ENCODE results near the gene MYOF.
"Not testable (repeated sequence)": the region's sequence is repeated elsewhere in the genome, so short reads cannot be mapped to it uniquely, and the experiment has no call there.

Gene MYOF

GRCh38 chr10:93386631-93387369 is 95.3 kb downstream of the MYOF start:
- DNase-seq (ENCODE audit: low read depth in 2 of 2): no peak

DNA sequence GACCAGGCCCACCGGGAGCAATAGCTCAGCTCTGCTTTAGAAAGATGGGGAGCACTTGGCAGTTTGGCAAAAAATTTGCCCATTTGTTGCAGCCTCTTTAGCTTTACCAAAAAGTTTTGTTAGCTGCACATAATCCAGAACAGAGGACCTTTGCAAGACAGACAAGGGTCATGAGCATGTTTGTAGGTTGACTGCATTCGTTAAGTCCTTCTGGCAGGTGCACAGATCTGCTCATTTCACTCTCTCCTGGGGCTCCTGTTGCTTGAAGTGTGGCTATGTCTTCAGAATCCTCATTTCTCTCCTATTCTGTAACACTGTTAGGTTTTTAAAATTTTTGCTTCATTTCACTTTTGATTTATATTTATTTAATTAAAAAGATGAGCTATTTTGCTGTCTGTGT is 96.8 kb downstream of the MYOF start:
- DNase-seq (ENCODE audit: low read depth in 2 of 2): no peak

- no peak for DNase-seq (ENCODE audit: low read depth in 2 of 2)
These were observed 98.1 kb downstream of the MYOF start for GRCh38 chr10:93384006-93384405.

DNA sequence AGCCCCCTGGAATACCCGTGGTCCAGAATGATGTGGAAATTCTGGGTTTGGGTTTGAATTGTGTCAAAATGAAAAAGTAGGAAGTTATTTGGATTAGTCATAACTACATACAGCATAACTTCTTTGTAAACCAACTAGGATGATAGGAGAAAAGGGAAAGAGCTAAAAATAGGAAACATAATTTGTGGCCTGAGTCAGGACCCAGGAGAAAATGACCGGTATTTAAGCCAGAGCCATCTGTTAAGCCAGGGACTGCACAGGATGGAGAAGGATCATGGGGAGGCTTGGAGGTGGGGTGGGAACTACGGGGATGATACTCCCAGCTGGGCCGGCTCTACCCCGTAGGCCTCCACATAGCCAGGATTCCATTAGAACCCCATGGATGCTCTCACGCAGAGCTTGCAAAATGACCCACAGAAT is 98.6 kb downstream of the MYOF start:
- peak; percentile 80 to 82 for DNase-seq (ENCODE audit: low read depth in 2 of 2)

DNA sequence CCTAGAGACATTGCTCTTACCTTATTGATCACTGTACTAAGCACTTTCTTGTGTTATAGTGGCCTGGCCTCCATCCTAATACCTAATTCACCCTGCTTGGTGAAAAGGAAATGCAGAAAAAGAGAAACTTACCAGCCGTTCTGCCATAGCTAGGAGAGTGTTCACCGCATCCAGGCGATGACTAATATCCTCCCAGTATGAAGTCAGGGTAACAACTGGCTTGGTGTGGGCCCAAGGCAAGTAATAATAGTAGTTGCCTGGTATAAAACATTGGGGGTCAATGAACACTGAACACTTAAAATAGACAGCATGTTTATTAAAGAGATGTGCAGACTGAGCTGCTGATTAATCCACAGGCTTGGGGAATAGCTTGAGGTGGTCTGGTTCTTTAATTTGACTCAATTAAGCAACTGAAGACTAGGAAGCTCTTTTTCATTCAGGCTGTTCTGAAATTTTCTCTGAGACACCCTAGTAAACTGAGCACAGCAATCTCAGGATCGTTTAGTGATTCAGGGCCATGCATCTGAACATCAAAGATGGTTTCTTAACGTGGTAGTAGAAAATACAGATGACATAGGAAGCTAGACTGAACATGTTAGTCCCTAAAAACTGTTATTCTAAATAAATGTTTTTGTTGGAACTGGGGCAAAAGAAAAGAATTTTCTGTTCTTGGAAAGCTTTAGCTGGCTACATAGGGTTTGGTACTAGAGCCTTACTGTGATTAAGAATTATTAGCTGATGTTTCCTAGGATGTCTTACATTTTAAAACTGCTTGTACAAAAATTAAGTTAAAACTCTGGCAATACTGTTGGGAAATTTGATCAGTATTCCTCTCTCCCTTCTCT is 102.2 kb downstream of the MYOF start:
- DNase-seq (ENCODE audit: low read depth in 2 of 2): no peak

DNA sequence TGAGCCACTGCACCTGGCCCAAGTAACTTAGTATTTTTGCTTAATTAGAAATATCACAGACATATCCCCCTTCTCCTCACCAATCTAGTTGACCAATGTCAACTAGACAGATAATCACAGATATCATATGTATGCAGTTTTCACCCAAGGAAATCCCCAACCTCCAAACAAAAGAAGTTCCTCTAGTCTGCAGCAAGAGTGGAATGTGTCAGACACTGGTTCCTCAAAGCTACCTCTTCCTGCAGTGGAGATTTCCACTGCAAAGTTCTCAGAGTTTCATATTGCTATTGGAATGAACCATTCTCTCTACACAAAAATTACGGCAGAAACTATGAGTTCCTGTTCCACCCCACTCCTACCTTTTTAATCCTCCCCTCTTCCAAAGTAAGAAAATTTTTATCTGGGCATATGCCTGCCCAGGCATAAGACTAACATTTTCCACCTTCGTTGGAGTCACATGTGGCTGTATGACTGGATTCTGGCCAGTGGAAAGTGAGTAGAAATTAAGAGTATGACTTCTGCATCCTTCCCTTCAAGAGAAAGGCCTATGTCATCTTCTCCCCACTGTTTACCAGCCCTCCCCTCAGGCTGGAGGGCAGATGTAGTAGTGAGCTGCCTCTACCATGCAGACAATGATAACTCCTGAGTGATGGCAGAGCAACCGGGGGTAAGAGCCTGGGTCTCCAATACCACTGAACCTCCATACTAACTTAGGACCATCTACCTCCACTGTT is 103.0 kb downstream of the MYOF start:
- DNase-seq (ENCODE audit: low read depth in 2 of 2): no peak

DNA sequence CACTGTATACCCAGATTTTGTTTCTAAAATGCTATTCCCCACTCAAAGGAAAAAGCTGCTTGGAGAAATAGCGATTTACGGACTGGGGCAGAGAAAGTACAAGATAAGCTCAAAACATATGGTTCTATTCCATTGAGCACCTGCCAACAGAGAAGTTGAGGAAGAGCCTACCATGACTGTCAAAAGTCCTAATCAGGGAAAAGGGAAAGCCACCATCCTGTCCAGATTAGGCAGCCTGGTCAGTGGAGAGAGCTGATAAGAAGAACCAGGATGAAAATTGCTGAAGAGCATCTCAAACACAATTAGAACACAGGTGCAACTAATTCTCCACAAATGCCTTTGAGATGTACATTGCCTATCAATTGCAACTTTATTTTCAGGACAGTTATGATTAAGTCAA is 104.1 kb downstream of the MYOF start:
- no peak for DNase-seq (ENCODE audit: low read depth in 2 of 2)

- peak; percentile 61 to 63 for DNase-seq (ENCODE audit: low read depth in 2 of 2)
These were observed 105.5 kb downstream of the MYOF start for GRCh38 chr10:93376372-93377293.

DNA sequence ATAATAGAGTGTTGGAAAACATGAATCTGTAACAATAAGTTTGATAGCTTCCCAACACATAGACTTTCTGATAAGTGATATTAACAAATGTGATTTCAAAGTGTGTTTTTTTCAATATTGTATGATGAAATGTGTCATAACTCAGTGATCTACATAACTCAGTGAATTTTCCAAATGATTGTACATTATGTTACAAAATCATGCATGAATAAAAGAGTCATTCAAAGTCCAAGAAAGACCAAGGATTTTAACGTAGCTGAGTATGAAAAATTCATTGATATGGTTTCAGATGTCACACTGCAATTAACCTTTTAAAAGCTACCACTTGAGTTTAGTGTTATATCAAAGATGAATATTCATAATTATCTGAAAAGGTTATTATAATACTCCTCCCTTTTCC is 111.2 kb downstream of the MYOF start:
- DNase-seq (ENCODE audit: low read depth in 2 of 2): no peak

DNA sequence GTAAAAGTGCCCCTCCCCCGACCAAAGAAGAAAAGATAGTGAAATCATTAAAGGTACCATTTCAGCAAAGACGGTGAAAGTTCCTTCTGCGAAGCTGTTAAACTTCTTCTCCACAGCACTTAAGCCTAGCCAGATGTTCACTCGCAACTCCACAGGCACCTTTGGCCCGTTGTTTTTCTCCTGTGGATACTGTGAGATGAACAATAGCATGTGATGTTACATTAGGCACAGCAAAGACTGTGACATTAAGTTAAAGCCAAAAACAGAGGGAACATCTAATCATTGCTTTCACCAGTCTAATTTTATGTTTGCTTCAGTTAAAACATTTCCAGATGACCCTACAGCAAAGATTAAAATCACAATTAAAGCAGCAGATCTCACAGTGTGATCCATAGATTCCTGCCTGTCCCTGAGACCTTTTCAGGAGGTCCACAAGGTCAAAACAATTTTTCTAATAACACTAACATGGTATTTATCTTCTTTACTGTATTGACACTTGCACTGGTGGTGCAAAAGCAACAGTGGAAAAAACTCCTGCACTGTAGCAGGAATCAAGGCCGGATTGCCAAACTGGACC is 112.5 kb downstream of the MYOF start:
- no peak for DNase-seq (ENCODE audit: low read depth in 2 of 2)

GRCh38 chr10:93368210-93368609 is 113.9 kb downstream of the MYOF start:
- DNase-seq (ENCODE audit: low read depth in 2 of 2): no peak

DNA sequence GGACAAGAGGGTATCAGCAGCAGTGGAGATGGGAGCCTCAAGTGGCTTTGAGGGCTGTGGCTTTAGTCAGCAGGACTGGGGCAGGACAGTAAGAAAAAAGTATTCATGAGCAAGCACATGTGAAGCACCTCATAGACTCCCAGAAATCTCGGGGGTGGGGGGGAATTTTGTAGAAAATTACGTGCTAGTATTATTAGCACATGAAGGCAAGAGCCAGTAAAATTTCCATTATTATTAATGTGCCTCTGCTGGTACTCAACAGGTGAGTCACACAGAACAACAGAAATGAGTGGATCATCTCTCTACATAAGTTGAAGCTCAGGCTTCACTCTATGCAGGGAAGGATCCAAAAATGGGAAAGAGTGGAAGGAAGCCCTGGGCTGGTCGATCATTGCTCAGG is 114.5 kb downstream of the MYOF start:
- DNase-seq (ENCODE audit: low read depth in 2 of 2): no peak

DNA sequence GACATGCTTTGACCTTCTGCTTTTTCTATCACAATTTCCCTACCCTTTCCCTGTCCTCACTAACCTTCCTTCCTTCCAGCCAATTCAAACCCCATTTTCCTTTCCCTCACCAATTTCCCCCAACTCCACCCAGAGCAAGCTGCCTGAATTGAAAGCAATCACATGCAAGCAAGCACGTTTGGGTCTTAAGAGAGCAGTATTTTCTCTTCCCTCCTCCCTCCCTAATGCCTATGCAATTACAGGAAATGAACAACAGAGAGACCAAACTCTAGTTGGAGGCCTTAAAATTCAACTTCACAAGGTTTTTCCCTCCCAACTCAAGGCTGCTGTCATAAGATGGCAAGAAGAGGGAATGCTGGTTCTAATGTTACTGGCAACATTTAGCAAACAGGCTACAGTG is 117.2 kb downstream of the MYOF start:
- DNase-seq (ENCODE audit: low read depth in 2 of 2): no peak

DNA sequence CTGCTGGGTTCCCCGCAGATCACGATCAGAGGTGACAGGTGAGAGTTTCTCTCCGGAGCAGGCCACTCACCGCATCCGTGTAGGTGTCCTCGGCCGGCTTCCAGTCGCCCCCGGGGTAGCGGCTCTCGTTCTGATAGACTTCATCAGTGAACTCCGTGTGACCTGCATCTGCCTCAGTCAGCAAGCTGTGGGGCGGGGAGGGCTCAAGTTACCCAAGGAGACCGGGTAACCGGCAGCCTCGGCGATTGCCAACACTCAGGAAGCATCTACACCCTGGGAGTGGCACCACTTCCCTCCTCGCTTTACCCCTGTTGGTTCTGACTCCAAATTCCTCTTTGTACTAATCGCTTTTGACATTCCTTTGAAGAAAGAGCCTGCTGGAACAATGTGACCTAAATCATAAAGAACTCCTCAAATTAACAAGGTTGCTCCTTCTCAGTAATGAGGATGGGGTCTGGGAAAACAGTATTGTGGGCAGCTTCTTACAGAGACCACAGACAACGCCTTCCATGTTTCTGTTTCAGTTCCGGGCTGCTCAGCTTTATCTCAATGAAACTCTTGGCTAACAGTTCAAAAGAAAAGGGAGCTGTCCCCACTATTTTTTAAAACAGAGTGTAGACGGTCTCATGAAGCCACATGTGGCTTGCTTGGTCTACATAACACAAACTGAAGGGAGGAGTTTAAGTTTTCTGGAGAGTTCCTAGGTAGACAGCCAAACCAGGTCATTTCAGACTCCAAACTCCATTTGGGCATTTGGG is 118.1 kb downstream of the MYOF start:
- no peak for DNase-seq (ENCODE audit: low read depth in 2 of 2)

DNA sequence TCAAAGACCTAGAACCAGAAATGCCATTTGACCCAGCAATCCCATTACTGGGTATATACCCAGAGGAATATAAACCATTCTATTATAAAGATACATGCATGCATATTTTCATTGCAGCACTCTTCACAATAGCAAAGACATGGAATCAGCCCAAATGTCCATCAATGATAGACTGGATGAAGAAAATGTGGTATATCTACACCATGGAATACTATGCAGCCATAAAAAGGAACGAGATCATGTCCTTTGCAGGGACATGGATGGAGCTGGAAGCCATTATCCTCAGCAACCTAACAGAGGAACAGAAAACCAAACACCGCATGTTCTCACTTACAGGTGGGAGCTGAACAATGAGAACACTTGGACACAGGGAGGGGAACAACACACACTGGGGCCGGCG is 123.7 kb downstream of the MYOF start:
- DNase-seq (ENCODE audit: low read depth in 2 of 2): not testable (repeated sequence)

DNA sequence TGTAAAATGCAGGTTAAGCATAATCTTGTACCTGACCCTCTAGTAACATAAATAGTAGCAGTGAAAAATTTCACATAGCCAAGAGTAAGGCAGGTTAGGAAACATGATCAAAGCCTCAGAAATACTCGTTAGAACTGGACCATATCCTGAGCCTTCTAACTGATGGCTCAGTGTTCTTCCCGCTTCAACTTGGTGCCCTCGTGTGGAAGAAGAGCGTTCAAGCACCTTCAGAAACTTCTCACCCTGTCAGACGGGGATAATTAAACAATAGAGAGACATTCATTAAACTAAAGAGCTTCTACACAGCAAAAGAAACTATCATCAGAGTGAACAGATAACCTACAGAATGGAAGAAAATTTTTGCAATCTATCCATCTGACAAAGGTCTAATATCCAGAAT is 124.5 kb downstream of the MYOF start:
- DNase-seq (ENCODE audit: low read depth in 2 of 2): no peak

DNA sequence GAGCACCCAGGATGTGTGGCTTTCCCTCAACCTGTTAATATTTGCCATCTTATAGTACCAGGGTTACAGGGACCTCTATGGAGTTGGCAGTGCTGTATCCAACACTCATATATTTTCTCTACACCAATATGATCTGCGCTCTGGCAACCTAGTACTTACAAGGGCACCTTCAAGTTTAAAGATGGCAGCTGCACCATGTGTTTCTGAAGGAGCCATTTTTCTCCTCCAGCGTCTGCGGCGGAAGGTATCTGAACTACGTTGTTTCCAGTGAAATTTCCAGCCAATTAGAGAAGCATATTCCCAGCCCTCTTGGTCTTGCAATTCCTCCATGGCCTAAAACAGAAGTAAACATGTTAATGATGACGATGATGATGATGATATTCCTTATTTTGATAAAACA is 125.6 kb downstream of the MYOF start:
- DNase-seq (ENCODE audit: low read depth in 2 of 2): no peak

- peak; percentile 25 to 32 for DNase-seq (ENCODE audit: low read depth in 2 of 2)
These were observed 129.3 kb downstream of the MYOF start for GRCh38 chr10:93352638-93353383.

DNA sequence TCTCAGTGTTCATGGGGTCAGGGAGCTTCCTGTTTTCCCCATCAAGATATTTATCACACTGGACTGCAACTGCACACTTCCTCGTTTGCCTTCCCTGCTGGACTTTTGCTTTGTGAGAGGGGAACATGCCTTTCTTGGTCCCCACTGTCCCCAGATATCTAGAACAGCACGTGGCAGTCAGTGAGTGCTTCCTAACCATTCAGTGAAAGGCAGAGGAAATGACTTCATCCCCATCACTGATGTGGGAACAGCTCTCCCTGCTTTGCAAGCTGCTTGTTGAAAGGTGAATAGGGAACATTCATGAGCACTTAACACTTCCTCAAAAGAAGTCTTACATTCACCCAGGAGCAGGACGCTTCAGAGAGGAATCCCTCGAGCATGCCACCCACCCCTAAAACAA is 135.4 kb downstream of the MYOF start:
- DNase-seq (ENCODE audit: low read depth in 2 of 2): no peak

GRCh38 chr10:93346108-93346507 is 136.0 kb downstream of the MYOF start:
- DNase-seq (ENCODE audit: low read depth in 2 of 2): no peak
